HL-60/S4 treated with retinoic acid at 250 ng/mL for 4 days and 3 days (cell line): ENCODE measurements around the gene ZNF226.
"Not testable (repeated sequence)": the region's sequence is repeated elsewhere in the genome, so short reads cannot be mapped to it uniquely, and the experiment has no call there.

Source experiments
- in situ Hi-C: fragments of 300-500 bp; cut with MboI; formaldehyde crosslinking; loops from 2 replicates; pipeline ENCODE4 v1.7.0; 2022; ENCODE audit warnings: low sequenced_read_pairs

ZNF226 gene

GRCh38 chr19:44207126-44207803, 42.4 kb downstream of the ZNF226 start:
- in situ Hi-C loops = no loop called here

- in situ Hi-C loops = no loop called here
Observed at GRCh38 chr19:44212250-44212865, 47.5 kb downstream of the ZNF226 start, which contains the start of gene ZNF227. TSS of gene ZNF227 (plus strand) at chr19:44212532. CDS start at chr19:44217793, 5,261 bp downstream.

- in situ Hi-C loops = no loop called here
Observed at GRCh38 chr19:44212866-44213346, 48.0 kb downstream of the ZNF226 start.

GRCh38 chr19:44219926-44220325, 55.0 kb downstream of the ZNF226 start:
- in situ Hi-C loops = not testable (repeated sequence)

GRCh38 chr19:44220761-44221160, 55.9 kb downstream of the ZNF226 start:
- in situ Hi-C loops = not testable (repeated sequence)

- in situ Hi-C loops = not testable (repeated sequence)
Observed at GRCh38 chr19:44221291-44221690, 56.4 kb downstream of the ZNF226 start.
